ENCODE measurements around the gene HACD2.

The HACD2 gene

GRCh38 chr3:123471106-123471505 is 113.7 kb downstream of the HACD2 start:
- Mint-ChIP-seq H3K4me3 (no peak overlapping the region), H3K27ac (no peak overlapping the region), H3K9me3 (no peaks in the 10 kb centered on the region), H3K4me1 (no peaks in the 10 kb centered on the region), H3K27me3 (peaks cover 25% of the 10 kb centered on the region), H3K36me3 (no peaks in the 10 kb centered on the region)
- ATAC-seq: no peak

- Mint-ChIP-seq H3K4me3 (no peak overlapping the region), H3K4me1 (no peaks in the 10 kb centered on the region), H3K9me3 (no peaks in the 10 kb centered on the region), H3K36me3 (no peaks in the 10 kb centered on the region), H3K27ac (no peak overlapping the region), H3K27me3 (peaks cover 23% of the 10 kb centered on the region)
- ATAC-seq: peak; percentile 24
Measured at GRCh38 chr3:123469323-123469995, 115.4 kb downstream of the HACD2 start.

- ATAC-seq: no peak
- H3K27ac Mint-ChIP-seq: no peak overlapping the region
- H3K36me3 Mint-ChIP-seq: no peaks in the 10 kb centered on the region
- no peaks in the 10 kb centered on the region for H3K9me3 Mint-ChIP-seq
- H3K27me3 Mint-ChIP-seq: peaks cover 22% of the 10 kb centered on the region
- H3K4me1 Mint-ChIP-seq: no peaks in the 10 kb centered on the region
- H3K4me3 Mint-ChIP-seq: no peak overlapping the region
Measured at GRCh38 chr3:123467046-123467445, 117.8 kb downstream of the HACD2 start.

GRCh38 chr3:123464211-123464610 is 120.6 kb downstream of the HACD2 start:
- Mint-ChIP-seq H3K27ac (no peak overlapping the region), H3K9me3 (no peaks in the 10 kb centered on the region), H3K27me3 (peaks cover 22% of the 10 kb centered on the region), H3K4me3 (no peak overlapping the region), H3K4me1 (no peaks in the 10 kb centered on the region), H3K36me3 (no peaks in the 10 kb centered on the region)
- no peak for ATAC-seq

- no peaks in the 10 kb centered on the region for H3K4me1 Mint-ChIP-seq
- H3K9me3 Mint-ChIP-seq: no peaks in the 10 kb centered on the region
- no peak for ATAC-seq
- H3K4me3 Mint-ChIP-seq: no peak overlapping the region
- peaks cover 21% of the 10 kb centered on the region for H3K27me3 Mint-ChIP-seq
- no peaks in the 10 kb centered on the region for H3K36me3 Mint-ChIP-seq
- no peak overlapping the region for H3K27ac Mint-ChIP-seq
Measured at GRCh38 chr3:123459862-123460261, 125.0 kb downstream of the HACD2 start.

GRCh38 chr3:123458255-123458654 is 126.6 kb downstream of the HACD2 start:
- Mint-ChIP-seq H3K9me3 (no peaks in the 10 kb centered on the region), H3K4me3 (no peak overlapping the region), H3K27ac (no peak overlapping the region), H3K36me3 (no peaks in the 10 kb centered on the region), H3K4me1 (no peaks in the 10 kb centered on the region), H3K27me3 (peaks cover 37% of the 10 kb centered on the region)
- no peak for ATAC-seq

GRCh38 chr3:123457841-123458240 is 127.0 kb downstream of the HACD2 start:
- Mint-ChIP-seq H3K36me3 (no peaks in the 10 kb centered on the region), H3K4me3 (no peak overlapping the region), H3K27me3 (peaks cover 38% of the 10 kb centered on the region), H3K27ac (no peak overlapping the region), H3K9me3 (no peaks in the 10 kb centered on the region), H3K4me1 (no peaks in the 10 kb centered on the region)
- no peak for ATAC-seq

- no peaks in the 10 kb centered on the region for H3K4me1 Mint-ChIP-seq
- H3K36me3 Mint-ChIP-seq: no peaks in the 10 kb centered on the region
- H3K27ac Mint-ChIP-seq: no peak overlapping the region
- H3K9me3 Mint-ChIP-seq: no peaks in the 10 kb centered on the region
- H3K4me3 Mint-ChIP-seq: no peak overlapping the region
- H3K27me3 Mint-ChIP-seq: peaks cover 58% of the 10 kb centered on the region
- no peak for ATAC-seq
Measured at GRCh38 chr3:123453675-123454074, 131.2 kb downstream of the HACD2 start.

GRCh38 chr3:123451186-123451585 is 133.7 kb downstream of the HACD2 start:
- H3K4me3 Mint-ChIP-seq: no peak overlapping the region
- no peaks in the 10 kb centered on the region for H3K9me3 Mint-ChIP-seq
- peaks cover 61% of the 10 kb centered on the region for H3K27me3 Mint-ChIP-seq
- no peak for ATAC-seq
- H3K4me1 Mint-ChIP-seq: no peaks in the 10 kb centered on the region
- H3K36me3 Mint-ChIP-seq: no peaks in the 10 kb centered on the region
- no peak overlapping the region for H3K27ac Mint-ChIP-seq

GRCh38 chr3:123449997-123450604 is 134.8 kb downstream of the HACD2 start:
- Mint-ChIP-seq H3K27ac (no peak overlapping the region), H3K9me3 (no peaks in the 10 kb centered on the region), H3K4me1 (no peaks in the 10 kb centered on the region), H3K4me3 (peak overlapping the region; percentile 39), H3K36me3 (no peaks in the 10 kb centered on the region), H3K27me3 (peaks cover 63% of the 10 kb centered on the region)
- no peak for ATAC-seq

- ATAC-seq: peak; percentile 4
- Mint-ChIP-seq H3K27me3 (peaks cover 65% of the 10 kb centered on the region), H3K36me3 (no peaks in the 10 kb centered on the region), H3K9me3 (no peaks in the 10 kb centered on the region), H3K27ac (no peak overlapping the region), H3K4me3 (peak overlapping the region; percentile 39), H3K4me1 (no peaks in the 10 kb centered on the region)
Measured at GRCh38 chr3:123449102-123449996, 135.5 kb downstream of the HACD2 start.

- Mint-ChIP-seq H3K27ac (no peak within 1 kb of the TSS), H3K4me3 (peak within 1 kb of the TSS; percentile 39), H3K27me3 (peaks cover 65% of the 10 kb centered on the region), H3K4me1 (no peaks in the 10 kb centered on the region), H3K36me3 (no peaks in the 10 kb centered on the region), H3K9me3 (no peaks in the 10 kb centered on the region)
- no peak for ATAC-seq
Measured at GRCh38 chr3:123448536-123449101, 136.2 kb downstream of the HACD2 start, which contains the start of gene ADCY5. TSS of gene ADCY5 (minus strand) at chr3:123449090. CDS start at chr3:123448545, 545 bp downstream.

- ATAC-seq: no peak
- no peaks in the 10 kb centered on the region for H3K36me3 Mint-ChIP-seq
- no peak overlapping the region for H3K27ac Mint-ChIP-seq
- H3K27me3 Mint-ChIP-seq: peaks cover 67% of the 10 kb centered on the region
- no peaks in the 10 kb centered on the region for H3K4me1 Mint-ChIP-seq
- H3K4me3 Mint-ChIP-seq: no peak overlapping the region
- no peaks in the 10 kb centered on the region for H3K9me3 Mint-ChIP-seq
Measured at GRCh38 chr3:123447749-123448517, 136.9 kb downstream of the HACD2 start.

- no peaks in the 10 kb centered on the region for H3K4me1 Mint-ChIP-seq
- no peaks in the 10 kb centered on the region for H3K36me3 Mint-ChIP-seq
- ATAC-seq: no peak
- peak overlapping the region; percentile 12 for H3K4me3 Mint-ChIP-seq
- peaks cover 72% of the 10 kb centered on the region for H3K27me3 Mint-ChIP-seq
- H3K9me3 Mint-ChIP-seq: no peaks in the 10 kb centered on the region
- H3K27ac Mint-ChIP-seq: no peak overlapping the region
Measured at GRCh38 chr3:123447416-123447748, 137.5 kb downstream of the HACD2 start.

Measured in stimulated activated memory B cell treated with anti-CD40 and anti-IgM and Interleukin-4, amounts not matched to agents 10 μg/mL and 1 μg/mL and 100 μg/mL, for 72 hours (primary cell).